Stimulated activated CD4-positive, alpha-beta T cell treated with anti-CD3 and anti-CD28 coated beads, Interleukin-4, amount 100 ng/mL, for 4 hours (primary cell): ENCODE measurements around the gene PABPN1L.

Source experiments
- DNase-seq, 2 experiments: peaks; one replicate each; pipeline ENCODE4 v3.0.0-alpha.2; 2020

PABPN1L gene

DNA sequence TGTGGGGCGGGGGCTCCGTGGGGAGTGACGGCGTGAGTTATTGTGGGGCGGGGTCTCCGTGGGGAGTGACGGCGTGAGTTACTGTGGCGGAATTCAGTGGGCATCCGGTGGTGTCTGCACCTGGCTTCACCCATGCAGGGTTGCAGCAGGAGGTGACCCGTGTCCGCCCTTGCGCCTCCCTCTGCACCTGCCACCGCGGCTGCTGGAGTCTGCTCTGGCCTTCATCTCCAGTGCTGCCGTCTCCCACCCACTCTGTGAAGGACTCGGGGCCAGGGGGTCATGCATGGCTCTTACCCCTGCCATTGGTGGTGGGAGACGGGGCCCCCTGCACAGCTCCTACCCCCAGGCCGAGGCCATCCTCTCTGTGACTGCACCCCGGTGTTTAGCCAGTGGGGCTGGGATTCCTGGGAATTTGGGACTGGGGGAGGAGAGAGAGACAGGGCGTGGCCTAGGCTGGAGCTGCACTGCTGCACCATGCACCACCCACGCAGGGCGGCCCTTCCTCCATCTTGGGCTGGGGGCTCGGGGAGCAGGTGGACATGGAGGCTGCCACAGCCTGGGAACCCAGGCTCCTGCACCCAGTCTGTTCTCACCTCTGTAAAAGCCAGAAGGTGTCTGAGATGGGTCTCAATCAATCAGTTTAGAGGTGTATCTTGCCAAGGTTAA lies 1.3 kb upstream of the PABPN1L start:
- no peak for DNase-seq

DNA sequence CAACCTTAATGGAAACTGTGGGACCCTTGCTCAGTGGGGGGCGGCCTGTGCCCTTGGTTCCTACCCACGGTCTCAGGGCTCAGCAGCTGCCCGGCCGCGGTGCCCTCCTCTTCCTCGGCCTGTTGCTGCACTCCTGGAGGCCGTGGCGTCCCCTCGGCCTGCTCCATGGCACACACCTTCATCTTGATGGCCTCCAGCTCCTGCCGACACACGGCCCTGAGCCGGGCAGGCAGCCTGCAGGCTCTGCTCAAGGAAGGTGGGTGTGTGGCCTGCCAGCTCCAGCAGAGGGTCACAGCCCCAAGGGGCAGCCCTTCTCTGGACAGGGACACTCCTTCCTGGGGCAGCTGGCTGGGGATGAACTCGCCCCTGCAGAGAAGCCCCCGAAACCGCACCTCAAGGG lies 718 bp downstream of the PABPN1L start:
- DNase-seq = no peak

DNA sequence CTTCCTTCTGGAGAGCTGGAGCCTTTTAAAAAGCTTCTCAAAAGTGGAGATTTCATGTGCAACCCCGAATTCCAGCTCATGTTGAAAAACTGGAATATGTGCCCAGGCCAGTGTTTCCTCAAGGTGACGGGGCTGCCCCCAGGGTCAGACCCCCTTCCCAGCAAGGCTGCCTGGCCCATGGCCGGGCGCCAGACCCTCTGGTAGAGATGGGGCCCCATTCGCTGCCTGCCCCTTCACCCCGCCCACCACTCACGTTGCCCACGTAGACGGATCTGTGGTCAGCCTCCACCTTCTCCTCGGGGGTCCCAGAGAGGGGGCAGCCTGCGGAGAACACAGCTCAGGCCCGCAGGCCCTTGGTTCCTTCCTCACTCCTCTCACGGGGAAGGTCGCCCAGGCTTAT lies 1.1 kb downstream of the PABPN1L start:
- no peak for DNase-seq

DNA sequence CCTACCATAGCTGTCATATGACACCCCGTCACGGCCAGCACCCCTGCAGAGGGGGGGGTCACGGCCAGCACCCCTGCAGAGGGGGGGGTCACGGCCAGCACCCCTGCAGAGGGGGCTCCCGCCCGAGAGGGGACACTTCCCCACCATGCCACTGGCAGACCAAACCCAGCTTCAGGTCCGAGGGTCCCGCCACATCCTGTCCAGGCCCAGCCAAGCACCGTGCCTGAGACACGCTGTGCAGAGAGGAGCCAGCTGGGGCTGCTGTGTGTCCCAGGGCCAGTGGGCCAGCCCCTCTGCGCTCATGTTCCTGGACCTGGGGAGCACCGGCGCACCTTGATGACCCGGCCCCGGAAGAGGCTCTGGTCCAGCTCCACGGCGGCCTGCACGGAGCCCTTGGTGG lies 1.9 kb downstream of the PABPN1L start:
- no peak for DNase-seq

DNA sequence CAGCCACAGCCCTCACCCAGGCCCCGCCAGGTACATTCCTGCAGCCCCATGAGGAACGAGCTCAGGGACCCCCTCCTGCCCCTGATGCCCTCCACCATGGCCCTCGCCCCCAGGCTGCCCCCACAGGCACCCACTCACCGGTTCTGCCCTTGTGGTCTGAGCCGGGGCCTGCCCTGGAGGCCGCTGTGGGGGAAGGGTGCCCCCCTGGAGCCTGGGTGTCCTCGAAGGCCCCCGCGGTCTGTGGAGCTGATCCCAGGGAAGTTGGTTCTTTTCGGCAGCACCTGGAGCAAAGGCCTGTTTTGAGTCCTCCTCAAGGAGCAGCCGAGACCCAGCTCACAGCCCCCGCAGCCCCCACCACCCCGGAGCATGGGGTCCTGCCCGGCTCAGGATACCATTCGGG lies 2.4 kb downstream of the PABPN1L start:
- DNase-seq = no peak

DNA sequence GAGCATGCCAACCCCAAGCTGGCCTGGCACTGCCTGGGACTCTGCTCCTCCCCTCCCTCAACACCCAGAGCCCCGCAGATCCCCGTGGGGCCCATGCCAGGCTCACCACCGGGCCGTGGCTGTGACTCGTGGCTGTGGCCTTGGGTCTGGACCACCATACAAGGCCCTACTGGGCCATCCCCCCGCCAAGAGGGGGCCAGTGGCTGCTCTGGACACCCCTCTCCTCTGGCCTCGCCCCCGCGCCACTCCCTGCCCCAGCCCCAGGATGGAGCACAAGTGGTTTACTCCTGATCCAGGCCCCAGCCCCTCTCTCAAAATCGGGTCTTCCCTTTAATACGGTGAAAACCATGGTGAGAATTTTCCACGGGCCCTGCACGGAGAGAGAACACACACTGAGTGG lies 3.0 kb downstream of the PABPN1L start:
- DNase-seq = no peak

DNA sequence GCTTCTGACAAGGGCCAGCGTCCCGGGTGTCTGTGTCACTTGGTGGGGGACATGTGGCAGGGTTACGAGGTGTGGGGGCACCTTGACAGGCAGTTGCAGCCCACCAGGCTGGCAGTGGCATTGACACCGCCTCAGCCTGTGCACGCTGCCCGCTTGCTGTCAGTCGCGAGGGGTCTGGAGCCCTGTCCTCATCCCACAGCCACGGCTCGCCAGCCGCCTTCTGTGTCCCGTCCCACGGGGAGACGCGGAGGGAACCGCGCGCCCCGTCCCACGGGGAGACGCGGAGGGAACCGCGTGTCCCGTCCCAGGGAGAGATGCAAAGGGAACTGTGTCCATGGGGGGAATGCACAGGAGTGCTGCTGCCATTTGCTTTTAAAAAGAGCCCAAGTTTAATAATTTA lies 3.5 kb downstream of the PABPN1L start:
- no peak for DNase-seq

DNA sequence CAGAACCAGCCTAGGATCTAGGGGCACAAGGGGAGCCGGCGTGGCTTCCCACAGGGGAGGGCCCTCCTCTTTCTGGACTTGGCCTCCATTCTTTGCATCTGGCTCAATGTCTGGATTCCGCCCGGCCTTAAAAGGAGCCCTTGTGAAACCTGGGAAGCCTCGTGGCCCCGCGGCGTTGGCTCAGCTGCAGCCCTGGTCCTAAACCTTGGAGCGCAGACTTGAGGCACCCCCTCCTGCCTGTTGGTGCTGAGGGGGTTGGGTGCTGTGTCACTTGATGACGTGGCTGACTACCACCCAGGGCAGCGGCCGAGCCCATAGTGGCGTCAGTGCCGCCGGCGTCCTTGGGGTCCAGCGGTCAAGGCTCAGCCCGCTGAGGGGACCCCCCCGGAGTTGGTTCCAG lies 5.1 kb downstream of the PABPN1L start:
- no peak for DNase-seq

DNA sequence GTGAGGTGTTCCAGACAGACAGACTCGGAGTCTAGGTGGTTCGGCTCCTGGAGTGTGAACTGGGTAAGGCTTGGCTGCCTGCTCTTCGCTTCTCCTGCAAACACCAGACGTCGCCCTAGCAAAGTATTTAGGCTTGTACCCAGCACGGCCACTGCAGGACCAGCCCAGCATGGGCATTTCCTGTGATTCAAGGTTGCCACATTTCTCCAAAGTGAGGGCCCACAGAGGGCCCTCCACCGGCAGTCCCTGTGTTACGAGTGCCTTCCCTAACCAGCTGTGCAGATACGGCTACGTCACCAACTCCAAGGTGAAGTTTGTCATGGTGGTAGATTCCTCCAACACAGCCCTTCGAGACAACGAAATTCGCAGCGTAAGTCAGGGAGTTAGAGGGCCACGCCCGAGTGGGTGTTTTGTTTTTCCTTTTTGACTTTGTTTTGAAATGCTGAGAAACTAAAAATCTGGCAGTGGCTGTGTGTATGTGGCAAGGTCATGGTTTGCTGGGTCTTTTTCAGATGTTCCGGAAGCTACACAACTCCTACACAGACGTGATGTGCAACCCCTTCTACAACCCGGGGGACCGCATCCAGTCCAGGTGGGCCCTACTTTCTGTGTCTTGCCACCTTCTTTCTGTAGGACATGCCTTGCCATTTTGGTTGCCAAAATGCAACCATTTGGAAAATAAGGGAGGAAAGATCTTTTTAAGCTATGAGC lies 6.9 kb downstream of the PABPN1L start:
- no peak for DNase-seq

DNA sequence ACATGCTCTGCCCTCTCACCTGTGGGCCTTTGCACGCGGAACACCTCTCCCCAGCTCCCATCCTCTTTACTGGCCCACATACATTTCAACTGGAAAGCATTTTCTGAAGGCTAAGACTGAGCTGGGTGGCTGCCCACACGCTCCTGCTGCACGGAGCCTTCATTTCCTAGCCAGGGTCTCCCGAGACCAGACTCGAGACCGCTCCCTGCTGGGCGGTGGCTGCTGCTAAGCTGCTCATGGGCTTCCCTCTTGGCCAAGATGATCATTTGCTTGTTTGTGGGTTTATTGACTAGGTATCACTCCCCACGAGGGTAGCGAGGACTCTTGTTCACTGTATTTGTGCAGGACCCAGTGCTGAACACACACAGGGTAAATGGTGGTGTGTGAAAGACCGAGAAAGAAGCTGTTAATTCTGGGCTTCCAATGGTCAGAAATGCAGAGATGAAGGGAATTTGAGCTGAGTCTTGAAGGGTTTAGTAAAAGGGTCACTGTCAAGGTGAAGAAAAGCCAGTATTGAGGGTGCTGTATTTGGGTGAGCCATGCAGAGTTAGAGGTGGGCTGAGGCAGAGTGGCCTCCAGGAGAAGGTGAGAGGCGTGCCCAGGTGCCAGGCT lies 8.6 kb downstream of the PABPN1L start:
- peak; percentile 71 to 78 for DNase-seq

DNA sequence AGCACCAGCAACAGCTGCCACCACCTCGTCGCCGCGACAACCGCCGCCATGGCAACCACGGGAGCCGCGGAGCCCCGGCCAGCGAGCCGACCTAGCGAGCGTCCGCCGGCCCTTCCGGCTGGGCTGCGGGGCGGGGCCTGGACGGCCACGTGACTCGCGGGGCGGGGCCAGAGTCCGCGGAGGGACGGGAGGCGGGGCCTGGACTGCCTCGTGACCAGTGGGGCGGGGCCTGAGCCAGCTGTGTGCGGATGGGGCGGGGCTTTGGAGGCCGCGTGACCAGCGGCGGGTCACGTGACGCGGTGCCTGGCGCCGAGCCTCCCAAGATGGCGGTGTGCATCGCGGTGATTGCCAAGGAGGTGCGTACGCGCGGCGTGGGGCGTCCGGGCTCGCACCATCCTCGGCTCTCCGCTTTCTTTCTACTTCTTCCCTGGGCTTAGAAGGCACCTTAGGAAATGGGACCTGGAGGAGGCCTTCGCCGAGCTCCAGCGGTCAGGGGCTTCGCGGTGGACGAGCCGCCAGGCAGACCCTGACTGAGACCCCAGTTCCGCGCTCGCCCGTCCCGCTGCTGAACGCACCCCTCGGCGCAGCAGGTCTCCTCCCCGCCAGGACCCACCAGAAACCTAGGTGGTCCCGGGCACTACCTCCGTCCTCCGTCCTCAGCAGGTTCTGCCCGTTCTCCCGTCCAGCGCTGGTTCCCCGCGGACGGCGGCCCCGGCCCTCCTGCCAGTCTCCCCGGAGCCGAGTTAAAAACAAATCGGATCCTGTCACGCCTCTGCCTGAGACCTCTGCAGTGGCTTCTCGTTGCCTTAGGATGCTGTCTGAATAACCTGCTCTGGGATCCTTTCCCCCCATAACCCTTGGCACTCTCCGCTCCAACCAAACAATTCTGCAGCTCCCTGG lies 9.4 kb downstream of the PABPN1L start, which contains the start of the genes GALNS and TRAPPC2L:
Gene GALNS, minus strand, starts transcription at position 120 of the 900 bp plus-strand sequence. Its CDS starts 70 bp downstream, at position 50.
Gene TRAPPC2L, plus strand, starts transcription at position 300 of the 900 bp plus-strand sequence. Its CDS starts 24 bp downstream, at position 324.
- DNase-seq = peak; percentile 97 to 100

DNA sequence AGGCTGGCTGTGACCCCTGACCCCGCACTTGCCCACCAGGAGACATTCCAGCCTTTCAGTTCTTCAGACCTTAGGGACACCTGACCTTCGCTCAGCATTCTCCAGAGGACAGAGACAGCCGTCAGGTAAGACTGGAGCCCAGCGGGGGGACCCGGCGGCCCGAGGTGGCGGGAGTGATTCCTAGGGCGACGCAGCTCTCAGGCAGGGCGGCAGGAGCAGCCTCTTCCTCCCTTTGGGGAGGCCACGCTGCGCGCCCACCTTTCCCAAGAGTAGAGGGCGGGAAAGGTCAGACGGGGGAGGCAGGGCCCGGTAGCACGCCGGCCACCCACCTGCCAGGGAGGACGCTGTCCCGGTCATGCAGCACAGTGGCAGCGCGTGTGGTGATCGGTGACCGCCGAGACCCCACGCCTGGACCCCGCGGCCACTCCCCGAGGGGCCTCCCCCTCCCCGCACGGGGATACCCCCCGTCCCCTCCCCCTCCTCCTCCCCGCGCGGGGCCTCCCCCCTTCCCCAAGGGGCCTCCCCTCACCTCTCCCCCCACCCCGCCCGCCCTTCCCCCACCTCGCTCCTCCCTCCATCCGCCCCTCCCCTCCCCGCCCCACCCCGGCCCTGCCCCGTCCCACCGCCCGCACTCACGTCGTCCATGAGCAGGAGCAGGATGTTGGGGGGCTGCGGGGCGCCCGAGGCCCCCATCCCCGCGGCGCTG lies 10.2 kb downstream of the PABPN1L start:
- peak in 1 of 2 experiments; percentile 3 for DNase-seq

DNA sequence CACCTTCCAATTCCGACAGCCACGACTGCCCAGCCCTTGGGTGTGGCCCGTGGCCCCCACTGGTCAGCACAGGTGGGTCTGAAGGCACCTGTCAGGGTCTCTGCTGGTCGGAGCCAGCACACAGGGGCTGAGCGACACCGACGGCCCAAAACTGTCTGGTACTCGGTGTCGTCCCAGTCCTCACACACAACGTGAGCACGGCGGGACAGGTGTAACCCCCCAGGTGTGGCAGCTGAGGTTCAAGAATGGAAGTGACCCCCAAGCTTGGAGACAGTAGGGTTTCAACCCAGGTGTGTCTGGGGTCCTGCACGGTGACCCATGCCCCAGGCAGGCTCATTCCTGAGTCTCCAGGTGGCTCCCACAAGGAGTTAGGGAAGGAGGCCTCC lies 10.7 kb downstream of the PABPN1L start:
- no peak for DNase-seq

DNA sequence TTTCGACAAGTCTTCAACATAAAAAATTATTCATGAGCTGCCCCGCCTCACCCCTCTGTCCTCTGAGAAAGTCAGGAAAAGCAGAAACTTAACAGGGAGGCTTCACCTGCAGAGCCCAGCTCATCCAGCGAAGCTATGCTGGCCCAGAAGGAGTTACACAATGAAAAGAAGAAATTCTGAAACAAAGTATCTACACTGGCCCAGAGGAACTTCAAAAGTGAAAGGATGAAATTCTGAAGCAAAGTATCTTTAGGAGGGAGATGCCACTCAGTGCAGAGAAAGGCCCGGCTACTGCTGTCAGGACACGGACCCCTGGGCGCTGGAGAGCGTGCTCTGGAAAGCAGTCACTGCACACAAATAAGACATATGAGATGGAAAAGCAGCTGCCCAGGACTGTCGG lies 11.3 kb downstream of the PABPN1L start:
- DNase-seq = no peak

DNA sequence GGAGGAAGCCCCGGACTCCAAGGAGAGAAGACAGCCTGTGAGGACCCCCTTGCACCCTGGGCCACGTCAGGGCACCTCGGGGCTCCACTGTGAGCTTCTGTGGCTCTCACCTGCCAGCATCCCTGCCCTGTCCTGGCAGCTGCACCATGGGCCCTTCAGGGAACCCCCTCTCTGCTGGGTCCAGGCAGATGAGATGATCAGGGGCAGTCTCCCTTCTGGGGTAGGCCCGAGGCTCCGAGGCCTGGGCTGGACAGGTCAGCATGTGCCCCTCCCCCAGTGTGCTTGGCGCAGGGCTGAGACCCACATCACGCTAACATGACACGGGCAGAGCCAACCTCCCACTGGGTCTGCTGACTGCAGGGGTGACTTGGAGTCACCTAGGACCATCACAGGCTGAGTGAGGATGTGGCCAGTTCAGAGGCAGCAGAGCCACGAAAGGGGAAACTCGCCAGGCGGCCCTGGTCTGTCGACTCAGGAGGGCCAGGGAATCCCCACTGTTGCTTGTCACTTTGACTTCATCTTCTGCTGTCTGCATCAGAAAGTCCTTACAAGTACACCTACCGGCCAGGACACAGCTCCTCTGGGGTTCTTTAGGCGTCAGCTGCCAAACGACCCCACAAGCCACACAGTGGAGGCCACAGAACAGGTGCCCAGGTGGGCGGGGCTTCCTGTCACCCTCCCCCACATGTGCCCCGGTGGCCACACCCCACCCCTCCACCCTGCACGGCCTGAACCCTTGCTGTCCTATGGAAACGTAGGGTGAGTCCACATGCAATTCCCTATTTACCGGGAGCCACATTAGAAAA lies 12.0 kb downstream of the PABPN1L start:
- peak; percentile 6 to 16 for DNase-seq

DNA sequence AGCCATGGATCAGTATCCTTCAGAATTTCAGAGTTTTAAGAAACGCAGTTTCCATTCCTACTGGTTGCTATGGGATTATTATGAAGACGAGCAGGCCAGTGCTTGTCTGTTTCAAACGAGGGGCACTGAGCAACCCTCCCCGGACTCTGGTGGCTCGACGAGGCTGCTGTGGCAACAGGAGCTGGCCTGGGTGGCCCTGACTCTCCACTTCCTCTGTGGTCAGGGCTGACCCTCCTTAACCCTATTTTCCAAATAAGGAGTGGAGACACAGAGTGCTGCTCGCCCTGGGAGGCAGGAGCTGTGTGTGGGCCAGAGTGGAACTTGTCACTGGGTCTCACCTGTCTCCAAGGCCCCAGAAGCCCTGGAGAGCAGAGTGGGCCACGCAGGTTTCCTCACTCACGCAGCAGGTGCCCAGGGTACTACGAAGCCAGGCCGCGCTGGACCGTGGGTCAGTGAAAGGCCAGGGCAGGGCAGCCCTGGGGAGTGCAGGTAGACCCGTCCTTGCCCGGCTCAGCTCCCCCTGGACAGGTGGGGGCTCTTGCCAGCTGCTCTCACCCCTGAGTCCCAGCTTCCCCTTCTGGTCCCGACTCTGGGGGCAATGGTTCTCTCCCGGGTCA lies 13.0 kb downstream of the PABPN1L start:
- no peak for DNase-seq

DNA sequence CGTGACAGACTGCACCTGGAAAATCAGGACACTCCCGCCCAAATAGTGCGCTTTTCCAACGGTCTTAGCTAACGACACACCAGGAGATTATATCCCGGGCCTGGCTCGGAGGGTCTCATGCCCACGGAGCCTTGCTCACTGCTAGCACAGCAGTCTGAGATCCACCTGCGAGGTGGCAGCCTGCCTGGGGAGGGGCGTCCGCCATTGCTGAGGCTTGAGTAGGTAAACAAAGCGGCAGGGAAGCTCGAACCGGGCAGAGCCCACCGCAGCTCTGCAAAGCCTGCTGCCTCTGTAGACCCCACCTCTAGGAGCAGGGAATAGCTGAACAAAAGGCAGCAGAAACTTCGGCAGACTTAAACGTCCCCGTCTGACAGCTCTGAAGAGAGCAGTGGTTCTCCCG lies 14.8 kb downstream of the PABPN1L start:
- no peak for DNase-seq

DNA sequence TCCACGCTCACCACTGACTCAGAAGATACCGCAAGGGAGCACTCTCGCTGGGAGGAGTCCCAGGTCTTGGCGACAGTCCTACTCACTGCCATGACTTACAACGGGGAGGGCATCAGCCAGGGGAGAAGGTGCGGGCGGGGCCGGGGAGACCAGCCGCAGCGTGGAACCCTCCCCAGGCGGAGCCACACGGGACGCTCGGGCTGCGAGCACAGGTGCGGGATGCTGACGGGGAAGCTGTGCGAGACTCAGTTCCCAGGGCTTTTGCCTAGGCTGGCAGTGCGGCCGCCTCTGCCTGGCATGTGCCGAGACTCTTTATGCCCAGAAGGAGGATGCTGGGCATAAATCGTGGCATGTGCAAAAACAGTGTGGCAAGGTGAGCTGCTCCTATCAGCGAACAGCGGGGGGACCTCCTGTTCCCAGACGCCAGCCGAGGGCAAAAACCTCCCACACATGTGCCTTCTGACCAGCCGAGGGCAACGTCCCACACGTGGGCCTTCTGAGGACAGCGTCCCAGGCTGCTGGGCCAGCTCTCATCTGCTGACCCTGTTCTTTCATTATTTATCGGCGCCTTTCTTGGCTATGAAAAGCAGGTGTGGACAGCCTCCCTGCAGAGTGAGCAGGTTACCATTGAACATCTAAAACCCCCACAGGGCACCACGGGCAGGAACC lies 15.8 kb downstream of the PABPN1L start:
- DNase-seq = no peak

DNA sequence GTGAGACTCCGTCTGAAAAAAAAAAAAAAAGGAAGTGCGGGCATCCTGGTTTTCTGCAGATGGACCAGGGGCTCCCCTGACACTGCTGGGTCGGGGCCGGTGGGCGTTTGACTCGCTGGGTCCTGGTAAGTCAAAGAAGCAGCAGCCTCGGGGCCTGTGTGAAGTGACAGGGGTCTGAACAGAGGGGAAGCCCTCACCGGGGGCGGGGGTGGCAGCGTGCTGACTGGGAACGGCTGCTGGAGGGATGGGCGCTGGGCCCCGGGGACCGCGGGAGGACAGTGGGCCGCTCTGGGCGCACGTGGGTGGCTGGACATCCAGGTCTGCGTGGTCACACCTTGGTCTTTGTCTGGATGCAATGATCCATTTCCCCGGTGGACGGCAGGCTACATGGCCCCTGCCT lies 17.9 kb downstream of the PABPN1L start:
- DNase-seq = no peak

DNA sequence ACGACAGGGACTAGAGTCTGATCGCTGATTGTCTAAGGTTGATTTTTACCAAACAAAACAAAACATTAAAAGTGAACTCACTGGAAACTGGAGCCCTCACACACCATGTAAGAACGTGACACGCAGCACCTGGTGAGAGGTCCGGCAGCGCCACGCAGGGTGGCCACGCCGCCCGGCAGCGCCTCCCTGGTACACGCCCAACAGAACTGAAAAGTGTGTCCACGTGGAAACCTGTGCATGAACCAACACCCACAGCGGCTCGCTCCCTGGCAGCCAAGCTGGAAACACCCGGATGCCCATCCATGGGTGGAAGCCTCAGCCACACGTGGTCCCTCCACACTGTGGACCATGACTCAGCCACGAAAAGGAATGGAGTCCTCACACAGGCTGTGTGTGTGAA lies 18.8 kb downstream of the PABPN1L start:
- no peak for DNase-seq
